Measurements from ENCODE around the gene ARHGAP1.

The ARHGAP1 gene

GRCh38 chr11:46657186-46657585 lies 43.2 kb downstream of the ARHGAP1 start:
- Histone ChIP-seq H3K4me3 (no peak overlapping the region), H3K27ac (peak overlapping the region in 1 of 2 donors; percentile 71)
- TF ChIP-seq CTCF (IDR thresholded peaks at IDR 0.05) = no peak
- no peak for DNase-seq (ENCODE audit: low spot score)

- Histone ChIP-seq H3K27ac (no peak overlapping the region), H3K4me3 (no peak overlapping the region)
- DNase-seq (ENCODE audit: low spot score) = no peak
- no peak for TF ChIP-seq CTCF (IDR thresholded peaks at IDR 0.05)
Observed at GRCh38 chr11:46655631-46656030, 44.8 kb downstream of the ARHGAP1 start.

- no peak for DNase-seq (ENCODE audit: low spot score)
- Histone ChIP-seq H3K27ac (peak overlapping the region; percentile 64 to 78), H3K4me3 (peak overlapping the region; percentile 14)
- no peak for TF ChIP-seq CTCF (IDR thresholded peaks at IDR 0.05)
Observed at GRCh38 chr11:46649180-46649738, 51.2 kb downstream of the ARHGAP1 start.

- TF ChIP-seq CTCF (IDR thresholded peaks at IDR 0.05) = no peak
- no peak overlapping the region for H3K4me3 ChIP-seq
- DNase-seq (ENCODE audit: low spot score) = no peak
- H3K27ac ChIP-seq = no peak overlapping the region
Observed at GRCh38 chr11:46643986-46644385, 56.4 kb downstream of the ARHGAP1 start.

GRCh38 chr11:46643531-46643930 lies 56.9 kb downstream of the ARHGAP1 start:
- Histone ChIP-seq H3K27ac (no peak overlapping the region), H3K4me3 (no peak overlapping the region)
- no peak for TF ChIP-seq CTCF (IDR thresholded peaks at IDR 0.05)
- DNase-seq (ENCODE audit: low spot score) = no peak

- H3K4me3 ChIP-seq = no peak overlapping the region
- H3K27ac ChIP-seq = no peak overlapping the region
- DNase-seq (ENCODE audit: low spot score) = no peak
- no peak for TF ChIP-seq CTCF (IDR thresholded peaks at IDR 0.05)
Observed at GRCh38 chr11:46642627-46643335, 57.6 kb downstream of the ARHGAP1 start.

GRCh38 chr11:46641639-46642038 lies 58.8 kb downstream of the ARHGAP1 start:
- no peak for TF ChIP-seq CTCF (IDR thresholded peaks at IDR 0.05)
- DNase-seq (ENCODE audit: low spot score) = no peak
- Histone ChIP-seq H3K4me3 (no peak overlapping the region), H3K27ac (no peak overlapping the region)
